Activated naive CD4-positive, alpha-beta T cell treated with Interleukin-2 at 50 U/mL for 16 hours (primary cell): ENCODE data around the gene MOSMO.
A peak's percentile ranks its signal among the peaks of the same experiment; 100 is the strongest.
"Not testable (repeated sequence)": the region's sequence is repeated elsewhere in the genome, so short reads cannot be mapped to it uniquely, and the experiment has no call there.

Experiments used
- DNase-seq: peaks from one replicate; pipeline ENCODE4 v3.0.0-alpha.2; 2020

Gene MOSMO

GRCh38 chr16:22004341-22004740 lies 3.6 kb upstream of the MOSMO start:
- no peak for DNase-seq

GRCh38 chr16:22005746-22006145 lies 2.2 kb upstream of the MOSMO start:
- DNase-seq: no peak

GRCh38 chr16:22006636-22007035 lies 1.3 kb upstream of the MOSMO start:
- DNase-seq: no peak

GRCh38 chr16:22007159-22007508 lies 777 bp upstream of the MOSMO start:
- no peak for DNase-seq

- peak; percentile 25 for DNase-seq
These were observed 526 bp downstream of the MOSMO start for GRCh38 chr16:22008215-22009059.

GRCh38 chr16:22010902-22011301 lies 3.0 kb downstream of the MOSMO start:
- DNase-seq: no peak

GRCh38 chr16:22012241-22012640 lies 4.3 kb downstream of the MOSMO start:
- no peak for DNase-seq

- no peak for DNase-seq
These were observed 5.6 kb downstream of the MOSMO start for GRCh38 chr16:22013486-22013885.

GRCh38 chr16:22014271-22014873 lies 6.5 kb downstream of the MOSMO start:
- no peak for DNase-seq

- no peak for DNase-seq
These were observed 9.0 kb downstream of the MOSMO start for GRCh38 chr16:22016927-22017326.

- DNase-seq: no peak
These were observed 10.6 kb downstream of the MOSMO start for GRCh38 chr16:22018559-22018958.

- DNase-seq: no peak
These were observed 14.2 kb downstream of the MOSMO start for GRCh38 chr16:22022151-22022550.

- no peak for DNase-seq
These were observed 15.6 kb downstream of the MOSMO start for GRCh38 chr16:22023505-22023904.

- DNase-seq: not testable (repeated sequence)
These were observed 16.9 kb downstream of the MOSMO start for GRCh38 chr16:22024785-22025184.

GRCh38 chr16:22027633-22028032 lies 19.7 kb downstream of the MOSMO start:
- no peak for DNase-seq

- no peak for DNase-seq
These were observed 21.7 kb downstream of the MOSMO start for GRCh38 chr16:22029632-22030031.

GRCh38 chr16:22030087-22030812 lies 22.3 kb downstream of the MOSMO start:
- DNase-seq: no peak

GRCh38 chr16:22031483-22032083 lies 23.7 kb downstream of the MOSMO start:
- no peak for DNase-seq

- DNase-seq: no peak
These were observed 26.6 kb downstream of the MOSMO start for GRCh38 chr16:22034503-22034902.

GRCh38 chr16:22035153-22035552 lies 27.2 kb downstream of the MOSMO start:
- no peak for DNase-seq

GRCh38 chr16:22043882-22044281 lies 36.0 kb downstream of the MOSMO start:
- not testable (repeated sequence) for DNase-seq

GRCh38 chr16:22045888-22046287 lies 38.0 kb downstream of the MOSMO start:
- not testable (repeated sequence) for DNase-seq

GRCh38 chr16:22050963-22051362 lies 43.1 kb downstream of the MOSMO start:
- DNase-seq: no peak

- DNase-seq: no peak
These were observed 45.1 kb downstream of the MOSMO start for GRCh38 chr16:22052980-22053379.
